ENCODE measurements around the gene UQCRC1.

Gene UQCRC1

DNA sequence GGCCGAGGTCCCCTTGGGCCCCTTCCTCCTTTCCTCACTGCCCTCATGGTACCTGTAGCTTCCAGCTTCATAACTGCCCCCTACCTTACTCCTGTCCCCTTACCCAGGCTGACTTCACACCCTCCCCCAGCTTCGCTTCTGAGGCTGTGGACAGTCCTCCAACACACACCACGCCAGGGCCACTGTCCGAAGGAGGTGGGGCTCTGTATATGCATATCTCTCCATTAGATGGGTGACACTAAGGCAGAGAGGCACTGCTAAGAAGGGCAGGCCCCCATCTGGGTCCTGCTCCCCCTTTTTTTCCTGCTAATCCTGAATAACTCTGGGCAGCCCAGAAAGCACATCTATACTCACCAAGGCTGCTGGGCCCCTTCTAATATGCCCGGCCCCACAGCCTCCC is 13.3 kb downstream of the UQCRC1 start:
- H3K27me3 ChIP-seq (ENCODE audit: insufficient read depth, poor library complexity, severe bottlenecking) = peaks cover 17% of the 10 kb centered on the region
- H3K4me3 ChIP-seq (replicated peaks; ENCODE audit: insufficient read depth, low read length) = no peak overlapping the region
- no peak for DNase-seq (ENCODE audit: low read depth in 1 of 2, low spot score in 1 of 2)
- H3K27ac ChIP-seq (replicated peaks) = no peak overlapping the region
- TF ChIP-seq POLR2AphosphoS5 (IDR thresholded peaks at IDR 0.05; ENCODE audit: low read depth) = no peak
- TF ChIP-seq REST (IDR thresholded peaks at IDR 0.05; ENCODE audit: insufficient replicate concordance, low read depth) = no peak
- TF ChIP-seq SPI1 (IDR thresholded peaks at IDR 0.05; ENCODE audit: borderline replicate concordance, low read depth) = no peak
- TF ChIP-seq, protein P1, sequence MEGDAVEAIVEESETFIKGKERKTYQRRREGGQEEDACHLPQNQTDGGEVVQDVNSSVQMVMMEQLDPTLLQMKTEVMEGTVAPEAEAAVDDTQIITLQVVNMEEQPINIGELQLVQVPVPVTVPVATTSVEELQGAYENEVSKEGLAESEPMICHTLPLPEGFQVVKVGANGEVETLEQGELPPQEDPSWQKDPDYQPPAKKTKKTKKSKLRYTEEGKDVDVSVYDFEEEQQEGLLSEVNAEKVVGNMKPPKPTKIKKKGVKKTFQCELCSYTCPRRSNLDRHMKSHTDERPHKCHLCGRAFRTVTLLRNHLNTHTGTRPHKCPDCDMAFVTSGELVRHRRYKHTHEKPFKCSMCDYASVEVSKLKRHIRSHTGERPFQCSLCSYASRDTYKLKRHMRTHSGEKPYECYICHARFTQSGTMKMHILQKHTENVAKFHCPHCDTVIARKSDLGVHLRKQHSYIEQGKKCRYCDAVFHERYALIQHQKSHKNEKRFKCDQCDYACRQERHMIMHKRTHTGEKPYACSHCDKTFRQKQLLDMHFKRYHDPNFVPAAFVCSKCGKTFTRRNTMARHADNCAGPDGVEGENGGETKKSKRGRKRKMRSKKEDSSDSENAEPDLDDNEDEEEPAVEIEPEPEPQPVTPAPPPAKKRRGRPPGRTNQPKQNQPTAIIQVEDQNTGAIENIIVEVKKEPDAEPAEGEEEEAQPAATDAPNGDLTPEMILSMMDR (IDR thresholded peaks at IDR 0.05; ENCODE audit: insufficient read depth, low read length) = no peak
- no peak for TF ChIP-seq GABPA (IDR thresholded peaks at IDR 0.05; ENCODE audit: low read depth)

DNA sequence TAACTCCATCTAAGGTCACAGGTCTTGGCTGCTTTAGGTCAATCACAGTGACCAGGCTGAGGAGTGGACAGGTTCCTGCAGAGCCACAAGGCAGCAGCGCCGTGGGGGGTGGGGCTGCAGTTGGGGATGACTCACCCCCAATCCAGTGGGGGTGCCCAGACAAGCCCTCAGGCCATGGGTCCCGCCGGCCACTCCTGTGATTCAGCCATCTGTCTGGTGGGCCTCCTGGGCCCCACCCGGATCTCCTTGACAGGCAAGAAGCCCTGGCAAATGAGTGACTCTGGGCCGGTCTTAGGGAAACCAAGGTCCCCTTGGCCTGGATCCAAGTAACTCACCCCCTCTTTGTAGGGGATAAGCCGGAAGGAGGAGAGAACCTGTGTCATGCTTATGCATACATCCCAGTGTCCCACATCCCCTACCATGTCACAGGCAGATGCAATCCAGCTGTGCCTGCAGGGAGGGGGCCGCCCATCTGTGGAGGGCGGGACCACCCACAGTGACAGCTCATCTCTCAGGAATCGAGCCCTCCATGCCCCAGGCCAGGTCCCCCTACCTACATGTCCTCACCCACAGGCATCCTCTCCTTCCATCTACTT is 13.8 kb downstream of the UQCRC1 start:
- Histone ChIP-seq H3K27ac (replicated peaks) (no peak overlapping the region), H3K4me3 (replicated peaks; ENCODE audit: insufficient read depth, low read length) (no peak overlapping the region), H3K27me3 (ENCODE audit: insufficient read depth, poor library complexity, severe bottlenecking) (peaks cover 17% of the 10 kb centered on the region)
- peak in 1 of 2 experiments; percentile 41 for DNase-seq (ENCODE audit: low read depth in 1 of 2, low spot score in 1 of 2)
- TF ChIP-seq REST (IDR thresholded peaks at IDR 0.05; ENCODE audit: insufficient replicate concordance, low read depth) (no peak), SPI1 (IDR thresholded peaks at IDR 0.05; ENCODE audit: borderline replicate concordance, low read depth) (no peak), POLR2AphosphoS5 (IDR thresholded peaks at IDR 0.05; ENCODE audit: low read depth) (no peak), GABPA (IDR thresholded peaks at IDR 0.05; ENCODE audit: low read depth) (no peak)
- TF ChIP-seq, protein P1 (IDR thresholded peaks at IDR 0.05; ENCODE audit: insufficient read depth, low read length) = no peak

DNA sequence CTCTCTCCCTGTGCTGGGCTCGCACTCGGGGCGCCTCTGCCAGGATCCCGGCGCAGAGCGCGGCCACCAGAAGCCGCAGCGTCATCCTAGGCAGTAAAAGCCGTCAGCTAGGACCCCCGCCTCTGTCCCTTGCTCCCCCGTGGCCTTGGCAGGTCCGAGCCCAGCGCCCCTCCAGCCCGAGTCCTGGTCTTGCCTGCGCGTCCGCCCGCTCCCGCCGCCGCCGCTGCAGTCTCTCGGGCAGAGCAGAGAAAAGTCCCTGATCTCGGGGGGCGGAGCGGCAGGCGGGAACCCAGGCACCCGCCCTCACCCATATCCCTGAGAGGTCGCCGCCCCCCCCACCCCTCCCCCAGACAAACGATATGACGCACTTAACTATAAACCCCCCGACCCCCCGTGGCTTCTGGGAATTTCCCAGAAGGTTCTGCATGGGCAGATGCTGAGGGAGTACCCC is 14.3 kb downstream of the UQCRC1 start, which contains the start of gene COL7A1:
TSS of gene COL7A1 (minus strand) at position 255 of the 451 bp plus-strand sequence. CDS start at position 85, 170 bp downstream.
- Histone ChIP-seq H3K4me3 (replicated peaks; ENCODE audit: insufficient read depth, low read length) (no peak within 1 kb of the TSS), H3K27me3 (ENCODE audit: insufficient read depth, poor library complexity, severe bottlenecking) (peaks cover 17% of the 10 kb centered on the region), H3K27ac (replicated peaks) (no peak within 1 kb of the TSS)
- TF ChIP-seq REST (IDR thresholded peaks at IDR 0.05; ENCODE audit: insufficient replicate concordance, low read depth) = no peak
- no peak for DNase-seq (ENCODE audit: low read depth in 1 of 2, low spot score in 1 of 2)
